ENCODE measurements around the gene ZDHHC7.

GRCh38 chr16:85008271-85008670 lies 3.1 kb downstream of the ZDHHC7 start:
- TF ChIP-seq CTCF (IDR thresholded peaks at IDR 0.05): no peak
- no peak for TF ChIP-seq POLR2AphosphoS5 (IDR thresholded peaks at IDR 0.05)
